SU-DHL-6 (cell line): Measurements from ENCODE around the gene FCHSD1.

Experiments
- EZH2phosphoT487 ChIP-seq: fragments of 200-600 bp; sonication (generic), shearing (Covaris generic); conservative IDR thresholded peaks from 2 replicates; pipeline ENCODE4 v1.6.1; 2018; ENCODE audit warnings: mild to moderate bottlenecking, antibody characterized with exemption, low read length, moderate library complexity, mixed read lengths
- TF ChIP-seq, protein P1 (sequence below): fragments of 200-600 bp; sonication (generic); IDR thresholded peaks from one replicate; pipeline ENCODE4 v1.5.1; 2017; ENCODE audit warnings: antibody characterized with exemption, mild to moderate bottlenecking, low read length, moderate library complexity; ENCODE audit not compliant: insufficient read depth, poor library complexity, severe bottlenecking

GRCh38 chr5:141623611-141624010 lies 27.6 kb downstream of the FCHSD1 start:
- TF ChIP-seq, protein P1, sequence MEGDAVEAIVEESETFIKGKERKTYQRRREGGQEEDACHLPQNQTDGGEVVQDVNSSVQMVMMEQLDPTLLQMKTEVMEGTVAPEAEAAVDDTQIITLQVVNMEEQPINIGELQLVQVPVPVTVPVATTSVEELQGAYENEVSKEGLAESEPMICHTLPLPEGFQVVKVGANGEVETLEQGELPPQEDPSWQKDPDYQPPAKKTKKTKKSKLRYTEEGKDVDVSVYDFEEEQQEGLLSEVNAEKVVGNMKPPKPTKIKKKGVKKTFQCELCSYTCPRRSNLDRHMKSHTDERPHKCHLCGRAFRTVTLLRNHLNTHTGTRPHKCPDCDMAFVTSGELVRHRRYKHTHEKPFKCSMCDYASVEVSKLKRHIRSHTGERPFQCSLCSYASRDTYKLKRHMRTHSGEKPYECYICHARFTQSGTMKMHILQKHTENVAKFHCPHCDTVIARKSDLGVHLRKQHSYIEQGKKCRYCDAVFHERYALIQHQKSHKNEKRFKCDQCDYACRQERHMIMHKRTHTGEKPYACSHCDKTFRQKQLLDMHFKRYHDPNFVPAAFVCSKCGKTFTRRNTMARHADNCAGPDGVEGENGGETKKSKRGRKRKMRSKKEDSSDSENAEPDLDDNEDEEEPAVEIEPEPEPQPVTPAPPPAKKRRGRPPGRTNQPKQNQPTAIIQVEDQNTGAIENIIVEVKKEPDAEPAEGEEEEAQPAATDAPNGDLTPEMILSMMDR = no peak
- TF ChIP-seq EZH2phosphoT487 = no peak
